Spleen (tissue), 11 donors: Measurements from ENCODE around the gene PARD3. TPM values are rescaled to one million over a fixed set of nuclear protein-coding genes. Genes with fewer than 3 reads are reported as not detected.
A peak's percentile ranks its signal among the peaks of the same experiment; 100 is the strongest.

Experiments used
- DNase-seq: peaks from one replicate; pipeline ENCODE4 v3.0.0-alpha.2; 2020
- H3K27ac ChIP-seq, 8 donors: fragments of 200-600 bp; sonication (generic) in 7 of 8; 1 replicate in 4 of 8; 2 replicates in 4 of 8; pipeline versions ENCODE4 v1.5.0 to v1.8.0; 2016 to 2021; ENCODE audit warnings: inconsistent platforms in 4 of 8, mild to moderate bottlenecking in 4 of 8, moderate library complexity in 1 of 8
- H3K27me3 ChIP-seq, 7 donors: fragments of 200-600 bp; sonication (generic) in 6 of 7; replicated peaks in 1 of 7; 1 replicate in 4 of 7; 2 replicates in 3 of 7; pipeline versions ENCODE4 v1.5.0 to v1.8.0; 2016 to 2021; ENCODE audit warnings: inconsistent platforms in 3 of 7, mild to moderate bottlenecking in 1 of 7
- H3K36me3 ChIP-seq, 6 donors: fragments of 200-600 bp; sonication (generic) in 5 of 6; 1 replicate in 4 of 6; 2 replicates in 2 of 6; pipeline versions ENCODE4 v1.5.0 to v1.8.0; 2016 to 2021; ENCODE audit warnings: inconsistent platforms in 2 of 6
- H3K4me1 ChIP-seq, 6 donors: fragments of 200-600 bp; sonication (generic) in 5 of 6; 1 replicate in 3 of 6; 2 replicates in 3 of 6; pipeline versions ENCODE4 v1.5.0 to v1.8.0; 2016 to 2021; ENCODE audit warnings: inconsistent platforms in 3 of 6
- H3K4me3 ChIP-seq, 8 donors: fragments of 200-600 bp; sonication (generic) in 7 of 8; 1 replicate in 4 of 8; 2 replicates in 4 of 8; pipeline versions ENCODE4 v1.5.0 to v1.8.0; 2016 to 2021; ENCODE audit warnings: inconsistent platforms in 4 of 8, mild to moderate bottlenecking in 4 of 8, moderate library complexity in 2 of 8
- H3K9me3 ChIP-seq, 8 donors: fragments of 200-600 bp; sonication (generic) in 7 of 8; 1 replicate in 4 of 8; 2 replicates in 4 of 8; pipeline versions ENCODE4 v1.5.0 to v1.8.0; 2016 to 2021; ENCODE audit warnings: inconsistent platforms in 4 of 8
- CTCF ChIP-seq, 11 experiments: fragments of 200-600 bp in 7 of 11; fragments of 450-650 bp in 4 of 11; sonication (generic) in 4 of 11; IDR thresholded peaks in 8 of 11; conservative IDR thresholded peaks in 3 of 11; 1 replicate in 7 of 11; 2 replicates in 4 of 11; pipeline versions ENCODE4 v1.4.0 to v1.8.0; 2016 to 2021; ENCODE audit warnings: antibody characterized with exemption in 11 of 11, inconsistent platforms in 4 of 11, mild to moderate bottlenecking in 1 of 11
- POLR2A ChIP-seq, 3 donors: fragments of 450-650 bp; IDR thresholded peaks; one replicate each; pipeline ENCODE4 v1.5.1; 2017; ENCODE audit warnings: antibody characterized with exemption in 3 of 3, mild to moderate bottlenecking in 1 of 3
- POLR2AphosphoS5 ChIP-seq, 3 donors: sonication (generic); formaldehyde crosslinking; IDR thresholded peaks; one replicate each; pipeline ENCODE4 v1.5.1; 2017; ENCODE audit warnings: antibody characterized with exemption in 3 of 3
- WGBS, 5 donors: extraction: QIAGEN DNeasy Blood & Tissue Kit in 3 of 5; methylation state at CpG; one replicate each; pipeline versions ENCODE4 v1.1.5 to v1.1.7; 2013 to 2018; 5-methylcytosine and 5-hydroxymethylcytosine counted together
- intact Hi-C: fragments of 100-400 bp; cut with DNase I; formaldehyde crosslinking; loops from one replicate; pipeline ENCODE4 v1.15.0; 2023; ENCODE audit warnings: low total_unique reads
- polyA plus RNA-seq, 3 donors: library from polyadenylated mRNA; stranded (reverse); fragments of 200-250 nt; gene quantifications; one replicate each; pipeline ENCODE4 v1.2.1, GENCODE V29; 2013
- total RNA-seq, 7 donors: library from RNA; depleted of rRNA in 3 of 7; stranded (reverse); fragments of >200 nt in 3 of 7; fragmentation: NEBNext Ultra II Directional in 4 of 7; extraction: Animal tissue kit (Norgen Biotek cat#: 25700) in 4 of 7; gene quantifications; one replicate each; pipeline versions ENCODE4 v1.1.0 to v1.2.1, GENCODE V29; 2016 to 2021
- donor health status: healthy with polysubstance abuse.
- donor health status: DM: no; HTN: no; CAD: no; lungs with moderate emphysema.
- donor health status: DM: no; HTN: no; CAD: no.
- donor health status: Bipolar disorder and iron deficiency.
- donor health status: healthy.
- donor health status: DM: no; HTN: no; CAD: no.
- donor health status: DM: yes; HTN: yes; CAD: no.

PARD3 gene
- total and polyA plus RNA-seq, 10 donors, result 2.8 to 18.9 (median 10.8) TPM

- DNase-seq, result no peak
- H3K27me3 ChIP-seq, result no peaks in the 10 kb centered on the region
- H3K4me3 ChIP-seq, result no peak overlapping the region
Observed at GRCh38 chr10:34641913-34642558, 173.1 kb downstream of the PARD3 start.

GRCh38 chr10:34641147-34641912 lies 173.8 kb downstream of the PARD3 start:
- no peak for DNase-seq
- TF ChIP-seq POLR2AphosphoS5 (IDR thresholded peaks at IDR 0.05), result no peak
- TF ChIP-seq CTCF (IDR thresholded peaks at IDR 0.05 in 8 of 11, conservative IDR thresholded peaks at IDR 0.05 in 3 of 11), result no peak
- TF ChIP-seq POLR2A (IDR thresholded peaks at IDR 0.05), result no peak
- intact Hi-C loops, result no loop called here
- WGBS, 5 donors, result 87 to 95% (median 93%) methylated on average over 16 to 18 of the region's 18 CpGs
- Histone ChIP-seq H3K9me3 (no peaks in the 10 kb centered on the region), H3K36me3 (no peaks in the 10 kb centered on the region), H3K4me3 (no peak overlapping the region), H3K27ac (peak overlapping the region in 1 of 8 donors; percentile 28), H3K4me1 (peaks cover 7 to 28% (median 17%) of the 10 kb centered on the region in 6 donors), H3K27me3 (no peaks in the 10 kb centered on the region)

More at GRCh38 chr10:34641913-34642558, 173.1 kb downstream of the PARD3 start:
- WGBS, 5 donors, result 75 to 85% (median 80%) methylated on average over 10 to 12 of the region's 12 CpGs
- H3K36me3 ChIP-seq, result no peaks in the 10 kb centered on the region
- H3K4me1 ChIP-seq, result peaks cover 7 to 23% (median 15%) of the 10 kb centered on the region in 6 donors
- no peak for TF ChIP-seq POLR2A (IDR thresholded peaks at IDR 0.05)
- TF ChIP-seq POLR2AphosphoS5 (IDR thresholded peaks at IDR 0.05), result no peak
- no peak for TF ChIP-seq CTCF (IDR thresholded peaks at IDR 0.05 in 8 of 11, conservative IDR thresholded peaks at IDR 0.05 in 3 of 11)
- H3K27ac ChIP-seq, result peak overlapping the region in 1 of 8 donors; percentile 28
- no peaks in the 10 kb centered on the region for H3K9me3 ChIP-seq
- intact Hi-C loops, result no loop called here

- TF ChIP-seq POLR2AphosphoS5 (IDR thresholded peaks at IDR 0.05) (peak in 1 of 3 donors; percentile 37), POLR2A (IDR thresholded peaks at IDR 0.05) (no peak), CTCF (IDR thresholded peaks at IDR 0.05 in 8 of 11, conservative IDR thresholded peaks at IDR 0.05 in 3 of 11) (peak; percentile 66 to 87 (median 81))
- no peak overlapping the region for H3K27ac ChIP-seq
- no peaks in the 10 kb centered on the region for H3K9me3 ChIP-seq
- WGBS, 5 donors, result 21 to 25% (median 25%) methylated on average over 4 of the region's 4 CpGs
- DNase-seq, result peak; percentile 84
- H3K4me3 ChIP-seq, result no peak overlapping the region
- no peaks in the 10 kb centered on the region for H3K36me3 ChIP-seq
- intact Hi-C loops, result loop anchor here (10.0 kb wide), 2 partner anchors 114 to 1454 kb away; no protein-coding TSS in a partner anchor
- peaks cover 7 to 29% (median 17%) of the 10 kb centered on the region in 6 donors for H3K4me1 ChIP-seq
- H3K27me3 ChIP-seq, result no peaks in the 10 kb centered on the region
Observed at GRCh38 chr10:34638406-34639054, 176.6 kb downstream of the PARD3 start.
